UCSD-AML1 (cell line): ENCODE measurements around the gene HSPA6.
"Not testable (repeated sequence)": the region's sequence is repeated elsewhere in the genome, so short reads cannot be mapped to it uniquely, and the experiment has no call there.

Experiments used
- DNase-seq: peaks from one replicate; lab custom pipeline; 2025; ENCODE audit not compliant: unreplicated experiment; lab: John Stamatoyannopoulos, UW

Gene HSPA6

DNA sequence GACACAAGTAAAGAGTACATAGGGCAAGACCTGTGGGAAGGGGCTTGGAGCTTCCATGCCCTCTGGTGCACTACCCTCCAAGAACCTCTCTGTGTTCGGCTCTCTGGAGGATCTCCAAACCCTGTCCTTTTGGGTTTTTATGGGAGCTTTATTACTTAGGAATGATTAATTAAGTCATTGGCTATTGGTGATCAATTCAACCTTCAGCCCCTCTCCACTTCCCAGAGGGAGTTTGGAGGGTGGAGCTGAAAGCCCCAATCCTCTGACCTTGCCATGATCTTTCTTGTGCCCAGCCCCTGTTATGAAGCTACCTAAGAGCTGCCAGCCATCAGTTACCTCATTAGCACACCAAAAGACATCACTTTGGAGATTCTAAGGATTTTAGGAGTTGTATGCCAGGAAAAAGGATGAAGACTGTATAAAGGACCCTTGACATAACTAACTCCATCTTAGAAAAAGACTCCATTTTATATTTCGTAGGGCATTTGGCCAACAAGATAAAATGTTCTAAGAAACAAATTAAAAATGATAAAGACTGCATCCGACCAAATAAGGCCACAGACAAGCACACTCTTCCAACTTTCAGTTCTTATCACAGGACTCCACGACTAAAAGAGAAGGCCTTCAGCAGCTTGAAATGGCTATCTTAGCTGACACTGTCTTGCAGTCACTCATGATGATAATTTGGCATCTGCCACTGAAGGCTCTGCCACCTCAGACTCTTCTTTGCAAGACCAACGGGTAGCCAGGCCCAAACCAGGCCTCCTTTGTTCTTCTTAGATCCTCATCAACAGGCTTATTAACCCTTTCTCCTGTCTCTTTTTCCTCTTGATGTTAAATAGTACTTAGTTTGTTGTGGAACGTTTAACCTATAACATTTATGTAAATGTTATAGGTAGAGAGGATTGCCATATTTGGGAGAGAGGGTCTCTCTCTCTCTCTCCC, 33.4 kb downstream of the HSPA6 start:
- not testable (repeated sequence) for DNase-seq

DNA sequence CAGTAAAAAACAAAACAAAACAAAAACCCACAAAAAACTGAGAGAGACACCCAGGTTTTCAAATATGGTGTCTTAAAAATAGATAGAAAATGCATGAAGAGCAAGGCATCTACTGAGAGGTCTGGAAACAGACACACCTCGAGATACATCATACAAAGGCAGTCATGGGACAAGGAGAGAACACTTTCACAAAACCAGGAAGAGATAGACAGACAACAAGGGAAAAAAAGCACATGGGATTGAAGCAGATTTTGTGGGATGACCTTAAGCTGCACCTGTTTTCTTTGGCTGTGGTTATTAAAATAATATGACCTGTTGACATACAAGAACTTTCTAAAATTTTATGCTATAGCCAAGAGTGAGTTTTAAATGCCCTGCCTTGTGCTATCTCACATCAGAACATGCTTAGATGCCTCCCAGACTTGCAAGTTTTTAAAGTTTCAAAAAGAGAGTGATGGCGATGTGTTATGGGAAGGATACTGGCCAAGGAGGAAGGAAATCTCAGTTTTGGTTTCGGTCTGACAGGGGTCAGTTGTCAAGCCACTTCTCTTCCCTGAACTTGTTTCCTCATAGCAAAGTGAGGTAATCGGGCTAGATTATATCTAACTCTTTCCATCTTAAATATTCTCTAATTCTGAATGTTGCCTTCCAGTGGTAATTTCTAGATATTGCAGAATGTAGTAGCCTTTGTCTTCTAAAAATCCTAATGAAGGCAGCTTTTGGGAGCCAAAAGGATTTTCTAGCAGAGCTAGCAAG, 36.8 kb downstream of the HSPA6 start:
- not testable (repeated sequence) for DNase-seq

DNA sequence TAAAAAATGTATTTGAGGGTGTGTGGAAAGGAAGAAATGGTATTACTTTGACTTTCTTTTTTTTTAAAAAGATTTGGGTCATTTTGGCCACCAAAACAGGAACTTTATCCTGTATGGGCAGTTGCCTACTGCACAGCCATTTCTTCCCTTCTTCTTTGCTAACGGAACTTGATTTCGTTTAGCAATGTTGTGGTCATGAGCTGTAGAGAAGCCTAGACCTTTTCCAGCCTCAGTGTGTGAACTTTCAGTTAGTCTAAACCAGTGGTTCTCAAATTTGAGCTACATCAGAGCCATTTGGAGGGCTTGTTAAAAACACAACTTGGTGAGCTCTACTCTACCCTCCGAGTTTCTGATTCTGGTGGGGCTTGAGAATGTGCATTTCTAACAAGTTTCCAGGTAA, 38.1 kb downstream of the HSPA6 start:
- DNase-seq = not testable (repeated sequence)

DNA sequence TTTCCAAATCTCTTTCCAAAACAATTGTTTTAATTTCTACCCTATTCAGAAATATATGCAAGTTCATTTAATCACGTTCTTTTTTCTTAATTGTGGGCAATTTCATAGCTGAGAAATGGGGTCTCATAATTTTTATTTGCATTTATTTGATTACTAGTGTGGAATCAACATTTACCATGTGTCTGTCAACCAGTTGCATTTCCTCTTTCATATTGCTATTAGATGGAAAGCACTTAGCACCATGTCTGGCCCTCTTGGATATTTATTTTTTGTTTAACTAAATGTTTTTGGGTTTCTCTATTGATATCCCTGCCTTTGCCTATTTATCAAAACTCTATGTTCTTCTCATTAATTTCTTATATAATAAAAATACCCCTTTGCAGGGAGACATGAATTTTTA, 39.2 kb downstream of the HSPA6 start:
- DNase-seq = not testable (repeated sequence)

DNA sequence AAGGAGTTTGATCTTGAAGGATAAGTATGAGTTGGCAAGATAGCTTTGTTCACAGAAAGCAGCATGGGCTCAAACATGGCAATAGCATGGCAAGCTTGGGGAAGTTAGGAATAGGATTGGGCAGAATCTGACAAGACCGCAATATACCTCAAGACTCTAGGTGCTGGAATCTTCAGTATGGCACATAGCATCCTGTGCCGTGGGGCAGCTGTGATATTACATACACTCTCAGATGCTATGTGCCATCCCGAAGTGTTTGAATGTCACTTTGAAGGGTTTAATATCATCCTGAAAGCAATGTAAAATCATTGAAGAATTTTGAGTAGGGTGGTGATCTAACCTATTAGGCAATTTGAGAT, 42.2 kb downstream of the HSPA6 start:
- not testable (repeated sequence) for DNase-seq

DNA sequence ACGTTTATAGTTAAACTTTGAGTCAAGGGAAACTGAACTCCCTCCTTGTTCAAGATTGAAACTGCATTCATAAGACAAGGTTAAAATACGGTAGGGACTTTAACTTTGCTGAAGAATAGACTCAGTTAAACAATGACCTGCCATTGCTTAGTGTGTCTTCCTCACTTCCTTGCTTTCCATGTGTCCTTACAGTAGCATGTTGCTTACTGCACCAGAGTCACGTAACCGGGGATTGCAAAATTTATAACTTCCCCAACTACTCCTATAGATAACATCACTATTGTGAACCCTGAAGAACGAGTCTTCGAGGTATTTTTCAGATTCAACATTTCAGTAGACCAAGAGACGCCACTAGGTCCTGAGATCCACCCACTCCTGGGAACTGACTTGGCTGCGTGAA, 47.4 kb downstream of the HSPA6 start:
- DNase-seq = not testable (repeated sequence)
